Stimulated activated CD8-positive, alpha-beta memory T cell treated with anti-CD3 and anti-CD28 coated beads, Interleukin-12 subunit alpha, Interleukin-12 subunit beta, amount 100 ng/mL, for 24 hours (primary cell): ENCODE data around the gene INAFM2.

Experiments
- DNase-seq: peaks from one replicate; pipeline ENCODE4 v3.0.0-alpha.2; 2020; ENCODE audit errors: extremely low read depth

INAFM2 gene

GRCh38 chr15:40306908-40307307 lies 16.6 kb upstream of the INAFM2 start:
- DNase-seq: no peak

GRCh38 chr15:40307421-40308211 lies 15.9 kb upstream of the INAFM2 start, which contains the start of gene PLCB2:
Gene PLCB2 (minus strand): TSS chr15:40307935. CDS start chr15:40307672, 263 bp downstream.
- no peak for DNase-seq

- no peak for DNase-seq
Measured at GRCh38 chr15:40309344-40309862, 14.1 kb upstream of the INAFM2 start.

- no peak for DNase-seq
Measured at GRCh38 chr15:40310001-40310959, 13.2 kb upstream of the INAFM2 start.

DNA sequence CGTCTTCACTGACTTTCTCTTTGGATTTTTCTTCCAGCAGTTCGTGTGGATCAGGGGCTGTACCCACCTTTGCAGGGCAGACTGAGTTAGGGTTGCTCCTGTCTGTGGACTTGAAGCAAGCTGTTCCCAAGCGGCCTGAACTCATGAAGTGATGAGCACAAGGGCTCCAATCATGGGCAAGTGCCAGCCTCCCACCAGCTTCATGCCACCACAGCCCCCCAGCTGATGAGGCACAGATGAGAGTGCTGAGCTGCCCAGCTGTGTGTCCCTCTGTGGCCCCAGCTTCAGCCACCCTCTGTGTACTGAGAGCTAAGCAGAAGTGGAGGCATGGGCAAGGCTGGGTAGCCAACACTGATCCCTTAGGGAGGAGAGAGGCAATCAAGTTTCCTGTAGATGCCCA lies 12.5 kb upstream of the INAFM2 start:
- no peak for DNase-seq

DNA sequence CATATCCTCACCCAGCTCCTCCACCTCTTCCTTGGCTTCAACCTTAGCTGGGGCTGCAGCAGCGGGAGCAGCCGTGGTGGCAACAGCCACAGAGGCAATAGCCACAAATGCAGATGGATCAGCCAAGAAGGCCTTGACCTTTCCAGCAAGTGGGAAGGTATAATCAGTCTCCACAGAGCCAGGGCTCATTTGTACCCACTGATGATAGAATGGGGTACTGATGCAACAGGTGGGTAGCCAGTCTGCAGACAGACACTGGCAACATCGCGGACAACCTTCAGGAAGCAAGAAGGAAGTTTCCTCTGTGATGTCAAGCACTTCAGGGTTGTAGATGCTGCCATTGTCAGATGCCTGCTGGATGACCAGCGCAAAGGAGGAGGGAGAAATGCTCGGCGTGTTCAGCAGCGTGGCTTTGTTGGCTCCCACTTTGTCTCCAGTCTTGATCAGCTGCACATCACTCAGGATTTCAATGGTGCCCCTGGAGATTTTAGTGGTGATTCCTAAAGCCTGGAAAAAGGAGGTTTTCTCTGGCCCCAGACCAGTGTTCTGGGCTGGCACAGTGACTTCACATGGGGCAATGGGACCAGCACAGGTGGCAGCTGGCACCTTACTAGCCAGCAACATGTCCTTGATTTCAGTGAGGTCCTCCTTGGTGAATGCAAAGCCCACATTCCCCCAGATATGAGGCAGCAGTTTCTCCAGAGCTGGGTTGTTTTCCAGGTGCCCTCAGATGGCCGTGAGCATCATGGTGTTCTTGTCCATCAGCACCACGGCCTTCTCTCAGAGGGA lies 10.9 kb upstream of the INAFM2 start:
- DNase-seq: no peak

GRCh38 chr15:40313531-40314398 lies 9.7 kb upstream of the INAFM2 start:
- no peak for DNase-seq

GRCh38 chr15:40314723-40315276 lies 8.7 kb upstream of the INAFM2 start:
- no peak for DNase-seq

- DNase-seq: no peak
Measured at GRCh38 chr15:40316931-40317330, 6.6 kb upstream of the INAFM2 start.

GRCh38 chr15:40317580-40317979 lies 5.9 kb upstream of the INAFM2 start:
- no peak for DNase-seq

DNA sequence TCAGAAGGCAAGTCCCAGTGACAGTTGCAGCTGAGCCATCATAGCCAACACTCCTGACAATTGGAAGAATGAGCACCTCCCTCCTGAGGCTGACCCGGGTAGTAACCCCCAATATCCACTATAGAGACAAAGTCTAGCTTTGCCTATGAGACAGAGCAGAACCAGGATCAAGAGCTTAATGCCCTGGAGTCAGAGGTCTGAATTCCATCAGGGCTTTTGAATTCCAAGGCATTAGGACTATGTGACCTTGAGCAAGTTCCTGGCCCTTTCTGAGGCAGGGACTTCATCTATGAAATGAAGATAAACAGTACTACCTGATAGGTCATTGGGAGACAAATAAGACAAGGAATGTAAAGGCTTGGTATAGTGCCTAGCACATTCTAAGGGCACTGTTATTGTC lies 3.1 kb upstream of the INAFM2 start:
- DNase-seq: no peak

GRCh38 chr15:40320931-40321371 lies 2.5 kb upstream of the INAFM2 start:
- DNase-seq: no peak

DNA sequence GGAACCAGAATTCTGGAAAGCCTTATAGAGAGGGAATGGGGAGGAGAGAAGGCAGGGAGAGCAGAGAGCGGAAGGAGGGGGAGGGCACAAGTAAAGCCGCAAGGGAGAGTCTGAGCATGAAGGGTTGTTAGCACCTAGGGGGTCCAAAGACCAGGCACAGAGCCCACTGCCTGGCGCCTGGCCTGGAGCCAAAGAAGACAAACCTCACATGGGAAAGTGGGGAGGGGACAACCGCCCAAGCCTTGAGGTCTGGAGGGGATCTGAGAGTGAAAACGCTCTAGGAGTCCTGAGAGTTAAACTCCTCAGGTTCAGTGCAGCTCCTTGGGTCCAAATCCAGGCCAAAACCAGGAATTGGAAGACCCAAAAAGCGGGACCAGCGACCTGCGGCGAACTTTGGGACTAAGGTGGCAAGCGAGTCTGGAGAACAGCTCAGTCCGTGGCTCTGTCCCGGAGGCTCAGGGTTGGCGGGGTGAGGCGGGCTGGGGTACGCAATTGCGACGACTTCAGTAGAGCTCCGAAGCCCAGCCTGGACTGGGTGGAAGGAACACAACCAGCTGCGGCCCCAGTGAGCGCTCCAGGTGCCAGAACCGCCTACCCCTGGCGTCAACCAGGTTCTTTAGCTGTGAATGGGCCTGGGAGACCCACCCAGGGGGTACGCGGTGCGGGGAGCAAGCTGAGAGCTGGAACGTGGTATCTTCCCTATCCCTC lies 807 bp upstream of the INAFM2 start:
- DNase-seq: no peak

DNA sequence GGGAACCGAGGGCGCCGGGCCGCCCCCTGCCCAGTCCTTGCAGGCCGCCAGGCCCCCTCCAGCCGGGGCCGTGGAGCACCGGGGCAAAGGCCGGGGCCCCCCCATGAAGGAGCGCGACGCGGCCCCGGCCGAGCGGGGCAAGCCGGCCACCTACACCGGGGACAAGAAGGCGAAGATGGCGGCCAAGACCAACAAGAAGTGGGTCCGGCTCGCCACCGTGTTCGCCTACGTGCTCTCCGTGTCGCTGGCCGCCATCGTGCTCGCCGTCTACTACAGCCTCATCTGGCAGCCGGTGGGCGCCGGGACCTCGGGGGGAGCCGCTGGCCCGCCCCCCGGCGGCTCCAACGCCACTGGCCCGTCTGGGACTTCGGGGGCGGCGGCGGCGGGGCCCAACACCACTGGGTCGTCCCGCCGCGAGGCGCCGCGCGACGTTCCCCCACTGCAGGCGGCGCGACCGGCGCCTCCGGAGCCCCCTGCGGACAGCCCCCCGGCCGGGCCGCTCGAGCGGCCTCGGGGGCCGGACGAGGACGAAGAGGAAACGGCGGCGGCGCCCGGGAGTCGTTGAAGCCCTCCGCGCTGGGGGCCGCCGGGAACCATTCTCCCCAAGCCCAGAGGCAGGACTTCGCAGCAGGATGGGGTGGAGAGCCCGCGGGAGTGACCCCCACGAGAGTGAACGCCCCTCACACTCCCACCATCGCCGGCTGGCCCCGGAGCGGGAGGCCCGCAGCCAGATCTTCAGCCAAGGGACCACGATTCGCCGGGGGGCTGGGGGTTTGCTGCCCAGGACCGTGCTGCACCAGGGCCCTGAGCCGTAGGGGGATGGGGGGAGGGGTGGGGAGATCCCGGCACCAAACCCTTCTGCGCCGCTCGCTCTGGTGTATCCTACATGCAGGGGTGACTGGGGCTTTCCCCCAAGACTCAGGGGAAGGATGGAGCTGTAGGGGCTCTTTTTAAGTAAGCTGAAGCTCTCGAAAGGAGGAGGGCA lies 753 bp downstream of the INAFM2 start:
- no peak for DNase-seq

- DNase-seq: no peak
Measured at GRCh38 chr15:40325188-40325587, 1.7 kb downstream of the INAFM2 start.

- DNase-seq: no peak
Measured at GRCh38 chr15:40325700-40326099, 2.2 kb downstream of the INAFM2 start.

DNA sequence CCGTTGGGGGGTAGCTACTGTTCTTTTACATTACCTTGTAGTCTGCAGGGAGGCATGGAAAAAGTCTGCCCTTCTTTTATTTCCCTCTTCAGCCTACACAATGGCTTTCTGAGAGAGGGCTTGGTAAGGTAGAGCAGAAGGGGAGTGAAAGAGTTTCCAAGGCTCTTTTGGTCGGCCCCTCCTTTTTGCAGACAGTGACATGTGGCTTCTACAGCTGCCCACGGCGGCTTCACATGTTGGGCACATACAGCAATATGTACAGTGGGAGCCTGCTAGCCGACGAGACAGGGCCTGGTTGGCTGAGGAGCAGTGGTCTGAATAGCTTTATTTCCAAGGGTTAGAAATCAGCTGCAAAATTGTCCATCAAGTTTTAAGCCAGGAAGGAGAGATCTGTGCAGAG lies 4.0 kb downstream of the INAFM2 start:
- no peak for DNase-seq

- no peak for DNase-seq
Measured at GRCh38 chr15:40328176-40328575, 4.7 kb downstream of the INAFM2 start.
